Measurements from ENCODE around the gene ATP5F1D.

Gene ATP5F1D

GRCh38 chr19:1271528-1272422 lies 30.2 kb downstream of the ATP5F1D start:
- peak; percentile 4 for DNase-seq

DNA sequence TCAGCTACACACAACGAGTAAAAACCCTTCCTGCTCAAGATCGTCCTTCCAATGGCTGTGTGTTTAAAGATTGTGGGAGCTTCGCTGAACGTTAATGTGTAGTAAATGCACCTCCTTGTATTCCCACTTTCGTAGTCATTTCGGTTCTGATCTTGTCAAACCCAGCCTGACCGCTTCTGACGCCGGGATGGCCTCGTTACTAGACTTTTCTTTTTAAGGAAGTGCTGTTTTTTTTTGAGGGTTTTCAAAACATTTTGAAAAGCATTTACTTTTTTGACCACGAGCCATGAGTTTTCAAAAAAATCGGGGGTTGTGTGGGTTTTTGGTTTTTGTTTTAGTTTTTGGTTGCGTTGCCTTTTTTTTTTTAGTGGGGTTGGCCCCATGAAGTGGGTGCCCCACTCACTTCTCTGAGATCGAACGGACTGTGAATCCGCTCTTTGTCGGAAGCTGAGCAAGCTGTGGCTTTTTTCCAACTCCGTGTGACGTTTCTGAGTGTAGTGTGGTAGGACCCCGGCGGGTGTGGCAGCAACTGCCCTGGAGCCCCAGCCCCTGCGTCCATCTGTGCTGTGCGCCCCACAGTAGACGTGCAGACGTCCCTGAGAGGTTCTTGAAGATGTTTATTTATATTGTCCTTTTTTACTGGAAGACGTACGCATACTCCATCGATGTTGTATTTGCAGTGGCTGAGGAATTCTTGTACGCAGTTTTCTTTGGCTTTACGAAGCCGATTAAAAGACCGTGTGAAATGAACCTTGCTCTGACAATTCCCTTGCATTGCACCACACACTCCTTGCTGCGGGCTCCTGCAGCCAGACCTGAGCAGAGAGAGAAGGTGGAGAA lies 31.1 kb downstream of the ATP5F1D start:
- DNase-seq, result no peak

GRCh38 chr19:1273263-1274041 lies 31.9 kb downstream of the ATP5F1D start:
- no peak for DNase-seq

DNA sequence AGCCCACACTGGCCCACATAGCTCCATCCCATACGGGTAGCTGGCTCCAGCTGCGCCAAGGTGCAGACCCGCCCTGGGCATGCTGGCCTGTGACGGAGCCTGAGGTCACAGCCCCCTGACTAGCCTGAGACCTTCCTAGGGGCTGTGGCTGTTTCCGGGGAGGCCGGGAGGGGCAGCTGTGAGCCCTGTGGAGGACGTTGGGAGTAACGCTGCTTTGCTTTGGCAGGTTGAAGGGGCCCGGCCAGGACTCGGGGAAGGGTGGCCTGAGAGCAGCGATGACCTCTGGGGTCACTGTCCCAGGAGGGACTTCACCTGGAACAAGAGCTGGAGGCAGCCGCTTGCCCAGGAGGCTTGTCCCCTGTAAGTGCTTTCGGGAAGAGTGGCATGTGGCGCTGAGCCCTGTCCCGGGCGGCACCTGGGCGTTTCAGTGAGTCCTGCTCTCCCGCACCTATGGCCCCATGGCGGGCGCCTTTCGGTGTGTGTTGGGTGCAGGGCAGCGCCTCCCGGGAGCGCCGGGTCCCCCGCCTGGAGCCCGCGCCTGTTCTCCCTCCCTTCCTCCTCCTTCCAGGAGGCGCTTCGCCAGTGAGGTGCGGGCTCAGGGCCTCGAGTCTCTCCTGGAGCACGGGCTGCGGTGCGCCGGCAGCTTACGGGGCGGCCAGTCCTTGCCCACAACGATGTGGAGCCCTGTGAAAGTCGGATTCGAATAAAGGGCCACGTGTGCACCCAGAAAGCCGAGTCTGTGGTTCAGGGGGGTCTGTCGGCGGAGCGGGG lies 32.7 kb downstream of the ATP5F1D start:
- DNase-seq, result no peak

DNA sequence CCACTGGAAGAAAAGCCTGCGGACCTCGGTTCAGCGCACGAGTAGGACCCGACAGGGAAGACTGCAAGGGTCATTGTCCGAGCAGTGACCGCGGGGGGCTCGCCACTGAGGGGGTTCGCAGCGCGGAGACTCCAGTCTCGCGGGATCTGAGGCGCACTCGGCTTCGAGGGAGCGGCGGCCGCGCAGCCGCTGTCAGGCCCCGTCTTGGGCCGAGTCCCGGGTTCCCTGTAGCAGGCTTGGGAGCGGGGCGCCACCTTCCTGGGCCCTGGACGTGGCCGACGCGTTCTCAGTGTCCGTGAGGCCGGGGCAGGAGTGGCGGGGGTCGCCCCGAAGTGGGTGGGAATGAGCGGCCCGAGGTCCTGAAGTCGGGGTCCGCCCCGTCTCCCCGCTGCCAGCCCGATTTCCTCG lies 33.3 kb downstream of the ATP5F1D start:
- no peak for DNase-seq

DNA sequence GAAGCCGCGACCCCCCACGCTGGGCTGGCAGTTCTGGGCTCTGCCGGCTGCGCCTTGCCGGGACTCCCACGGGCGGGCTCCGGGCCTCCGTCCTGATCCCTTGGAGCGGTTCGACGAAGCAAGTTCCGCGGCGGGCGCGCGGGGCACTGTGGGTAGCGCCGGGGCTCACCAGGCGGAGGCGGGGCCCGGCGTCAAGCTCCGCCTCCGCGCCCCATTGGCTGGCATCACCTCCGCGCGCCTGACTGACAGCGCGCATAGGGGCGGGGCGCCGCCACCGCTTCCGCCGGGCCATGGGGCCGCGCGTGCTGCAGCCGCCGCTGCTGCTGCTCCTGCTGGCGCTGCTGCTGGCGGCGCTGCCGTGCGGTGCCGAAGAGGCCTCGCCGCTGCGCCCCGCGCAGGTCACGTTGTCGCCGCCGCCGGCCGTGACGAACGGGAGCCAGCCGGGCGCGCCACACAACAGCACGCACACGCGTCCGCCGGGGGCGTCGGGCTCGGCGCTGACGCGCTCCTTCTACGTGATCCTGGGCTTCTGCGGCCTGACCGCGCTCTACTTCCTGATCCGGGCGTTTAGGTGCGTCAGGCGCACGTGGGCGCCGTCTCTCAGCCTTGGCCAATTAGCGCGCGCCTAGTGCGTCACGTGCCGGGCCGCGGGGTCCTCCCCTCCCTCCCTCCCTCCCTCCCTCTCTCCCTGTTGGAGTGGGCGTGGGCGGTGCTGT lies 33.9 kb downstream of the ATP5F1D start, which contains the start of gene FAM174C:
TSS of gene FAM174C (plus strand) at position 271 of the 716 bp plus-strand sequence. CDS start at position 291, 20 bp downstream.
- peak; percentile 97 for DNase-seq

DNA sequence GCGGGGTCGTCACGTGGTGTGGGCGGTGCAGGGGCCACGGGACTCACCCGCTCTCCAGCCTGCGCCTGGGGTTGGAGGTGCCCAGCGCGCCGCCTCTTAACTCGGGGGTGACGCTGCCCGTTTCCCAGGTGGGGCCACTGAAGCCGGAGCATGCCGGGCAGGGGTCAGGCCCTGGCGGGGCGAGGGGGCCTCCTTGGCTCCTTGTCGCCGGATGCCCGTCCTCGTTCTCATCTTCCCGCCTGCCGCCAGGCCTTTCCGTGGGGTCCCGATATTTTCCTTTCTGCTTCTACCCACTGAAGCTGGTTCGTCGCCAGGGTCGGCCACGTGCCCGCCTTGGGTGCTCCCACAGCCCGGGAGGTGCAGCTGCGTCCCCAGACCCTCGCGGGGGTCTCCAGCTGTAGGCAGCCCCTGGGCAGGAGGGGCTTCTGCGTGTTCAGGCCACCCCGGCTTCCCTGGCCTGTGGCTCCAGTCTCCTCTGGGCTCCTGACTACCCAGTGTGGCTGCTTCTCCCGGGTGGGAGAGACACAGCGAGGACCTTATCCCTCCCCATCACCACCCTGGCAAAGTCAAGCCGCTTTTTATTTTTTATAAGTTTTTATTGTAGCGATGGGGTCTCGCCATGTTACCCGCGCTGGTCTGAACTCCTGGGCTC lies 34.6 kb downstream of the ATP5F1D start:
- DNase-seq, result no peak

DNA sequence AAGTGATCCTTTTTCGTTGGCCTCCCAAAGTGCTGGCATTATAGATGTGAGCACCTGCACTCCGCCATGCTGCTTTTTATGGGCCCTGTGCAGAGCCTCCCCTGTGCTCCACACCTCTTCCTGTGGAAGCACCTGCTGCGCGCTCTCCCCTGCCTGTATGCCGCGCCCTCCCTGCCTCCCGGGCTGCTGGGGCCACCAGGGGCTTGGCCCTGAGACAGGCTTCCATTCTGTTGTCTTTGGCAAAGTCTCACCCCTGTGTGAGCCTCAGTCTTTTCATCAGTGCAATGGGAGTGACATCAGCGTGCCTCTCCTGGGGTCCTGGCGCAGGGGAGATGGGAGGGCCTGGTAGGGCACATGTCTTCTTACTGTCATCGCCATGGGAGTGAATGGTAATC lies 35.1 kb downstream of the ATP5F1D start:
- DNase-seq, result peak; percentile 45

- no peak for DNase-seq
Observed at GRCh38 chr19:1277061-1277460, 35.5 kb downstream of the ATP5F1D start.

GRCh38 chr19:1278074-1278473 lies 36.5 kb downstream of the ATP5F1D start:
- DNase-seq, result no peak

DNA sequence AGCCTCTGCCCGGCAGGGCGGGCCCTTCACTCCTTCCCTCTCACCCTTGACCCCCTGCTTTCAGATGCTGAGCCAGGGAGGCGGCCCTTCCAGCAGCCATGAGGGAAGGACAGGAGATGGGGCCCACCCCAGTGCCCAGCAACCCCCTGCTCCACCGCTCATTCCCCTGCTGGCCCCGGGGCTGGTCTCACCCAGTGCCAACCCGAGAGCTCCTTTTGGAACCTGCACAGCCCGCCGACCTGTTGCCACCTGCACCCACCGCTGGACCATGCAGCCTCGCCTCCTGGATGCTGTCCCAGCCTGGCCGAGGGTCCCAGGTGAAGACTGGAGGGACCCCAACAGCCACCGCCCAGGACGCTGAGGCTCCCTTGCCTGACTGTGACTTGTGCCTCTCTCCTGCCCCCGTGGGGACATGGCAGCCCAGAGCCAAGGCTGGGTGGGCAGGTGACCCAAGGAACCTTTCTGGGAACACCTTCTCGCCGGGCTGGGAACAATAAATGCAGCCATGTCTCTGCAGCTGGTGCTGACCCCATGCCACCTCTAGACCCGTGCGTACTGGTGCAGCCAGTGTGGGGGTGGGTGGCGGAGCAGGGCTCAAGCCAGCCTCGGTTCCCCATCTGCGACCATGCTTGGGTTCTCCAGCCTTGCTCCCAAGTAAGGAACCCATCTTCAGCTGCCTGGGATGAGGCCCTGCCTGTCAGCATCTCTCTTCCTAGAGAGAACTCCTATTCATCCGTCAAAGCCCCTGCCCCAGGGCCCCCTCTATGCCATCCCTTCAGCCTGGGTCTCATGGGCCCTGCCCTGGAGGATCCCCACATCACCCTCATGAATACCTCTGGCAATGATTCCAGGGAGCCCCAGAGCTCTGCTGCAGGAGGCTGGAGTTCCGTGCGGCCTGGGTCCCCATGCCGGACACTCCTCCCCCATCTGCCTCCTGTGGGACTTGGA lies 37.4 kb downstream of the ATP5F1D start:
- no peak for DNase-seq

DNA sequence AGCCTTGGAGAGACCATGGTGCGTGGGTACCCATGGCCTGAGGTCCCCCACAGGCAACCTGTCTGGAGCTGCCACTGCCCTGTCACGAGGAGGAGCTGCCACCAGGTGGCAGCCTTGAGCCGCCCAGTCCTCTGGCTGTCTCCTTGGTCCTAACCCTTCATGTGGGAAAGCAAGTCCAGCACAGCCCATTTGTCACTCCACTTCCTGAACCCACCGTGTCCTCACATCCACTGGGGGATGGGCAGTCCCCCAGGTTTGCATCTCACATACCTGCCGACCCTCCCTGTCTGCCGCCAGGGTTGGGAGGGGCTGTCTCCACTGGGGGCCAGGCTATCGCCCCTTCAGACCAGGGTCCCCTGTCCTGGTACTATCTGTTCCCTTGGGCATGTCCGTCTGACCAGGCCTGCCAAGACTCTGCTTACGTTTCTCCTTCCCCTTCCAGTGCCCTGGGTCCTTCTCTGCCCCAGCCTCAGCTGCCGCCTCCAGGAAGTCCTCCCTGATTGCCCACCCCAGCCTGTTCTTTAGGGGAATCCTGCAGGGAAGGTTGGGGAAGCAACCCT lies 38.3 kb downstream of the ATP5F1D start:
- peak; percentile 86 for DNase-seq

- DNase-seq, result no peak
Observed at GRCh38 chr19:1280636-1281568, 39.4 kb downstream of the ATP5F1D start.

GRCh38 chr19:1281569-1282287 lies 40.2 kb downstream of the ATP5F1D start:
- DNase-seq, result no peak

DNA sequence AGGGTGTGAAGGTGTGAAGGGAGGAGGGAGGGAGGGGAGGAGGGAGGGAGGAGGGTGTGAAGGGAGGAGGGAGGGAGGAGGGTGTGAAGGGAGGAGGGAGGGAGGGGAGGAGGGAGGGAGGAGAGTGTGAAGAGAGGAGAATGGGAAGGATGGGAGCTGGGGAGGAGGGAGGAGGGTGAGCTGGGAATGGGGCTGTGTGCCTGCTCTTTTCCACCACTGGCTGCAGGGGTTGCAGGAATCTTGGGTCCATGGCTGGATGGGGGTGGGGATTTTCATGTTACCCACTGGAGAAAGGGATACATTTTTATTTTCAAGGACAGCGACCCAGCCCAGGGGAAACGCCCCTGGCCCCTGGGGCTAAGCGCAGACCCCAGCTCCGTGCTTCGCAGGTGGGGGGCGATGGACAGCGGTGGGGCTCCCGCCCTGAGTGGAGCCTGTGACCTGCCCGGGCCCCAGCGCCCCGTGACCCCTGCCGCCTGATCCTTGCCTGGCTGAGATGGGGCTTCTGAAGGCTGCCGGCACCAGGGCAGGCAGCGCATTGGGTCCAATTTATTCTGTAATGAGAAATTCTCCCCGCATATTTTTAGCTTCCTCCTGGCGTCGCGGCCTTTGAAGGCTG lies 41.1 kb downstream of the ATP5F1D start:
- DNase-seq, result no peak

DNA sequence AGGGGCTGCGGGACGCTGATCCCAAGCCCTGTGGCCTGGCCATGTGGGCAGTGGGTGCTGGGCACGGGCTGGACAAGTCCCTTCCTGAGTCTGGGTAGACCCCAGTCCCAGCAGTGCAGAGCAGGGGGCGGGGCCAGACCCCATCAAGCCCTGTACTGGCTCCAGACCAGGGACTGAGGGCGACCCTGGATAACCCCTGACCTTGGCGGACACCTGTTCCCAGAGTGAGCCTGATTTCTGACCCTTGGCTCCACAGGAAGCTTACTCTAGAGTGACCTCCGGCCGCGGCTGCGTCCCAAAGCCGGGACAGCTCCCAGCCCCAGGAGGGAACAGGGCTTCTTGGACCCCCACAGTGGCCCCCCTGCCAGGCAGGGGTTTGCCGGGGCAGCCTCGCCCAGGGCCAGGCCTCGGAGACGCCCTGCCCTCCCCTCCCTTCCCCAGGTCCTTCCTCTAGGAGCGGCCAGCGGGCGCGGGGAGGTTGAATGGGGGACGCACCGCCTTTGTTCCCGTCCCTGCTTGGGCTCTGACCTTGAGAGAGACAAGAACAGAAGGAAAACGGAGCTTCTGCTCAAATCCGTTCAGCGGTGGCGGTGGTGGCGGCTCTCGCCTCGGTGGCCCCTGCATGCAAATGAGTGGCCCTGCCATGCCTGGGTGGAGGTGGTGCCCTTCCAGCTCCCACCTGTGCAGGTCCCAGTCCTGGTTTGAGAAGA lies 41.8 kb downstream of the ATP5F1D start:
- DNase-seq, result no peak
